Measurements from ENCODE around the gene RYR2. TPM values are rescaled to one million over a fixed set of nuclear protein-coding genes. Genes with fewer than 3 reads are reported as not detected.

Gene RYR2
- total and polyA plus RNA-seq, 7 donors: under 0.01 to 22.4 (median 6.1) TPM

- no peak overlapping the region for H3K4me3 ChIP-seq
- no peaks in the 10 kb centered on the region for H3K27me3 ChIP-seq
- no peaks in the 10 kb centered on the region for H3K9me3 ChIP-seq
- no peak overlapping the region for H3K27ac ChIP-seq
- DNase-seq: no peak
- H3K4me1 ChIP-seq: no peaks in the 10 kb centered on the region
- 84 to 93% methylated on average over 11 of the region's 11 CpGs for WGBS, 2 donors
- intact Hi-C loops (cut with DNase I): no loop called here
- peaks cover 0 to 14% (median 2%) of the 10 kb centered on the region in 4 donors for H3K36me3 ChIP-seq
- TF ChIP-seq POLR2A (IDR thresholded peaks at IDR 0.05) (no peak), CTCF (IDR thresholded peaks at IDR 0.05) (no peak), EP300 (IDR thresholded peaks at IDR 0.05) (no peak), POLR2AphosphoS5 (IDR thresholded peaks at IDR 0.05) (no peak)
These were observed 744.2 kb downstream of the RYR2 start for GRCh38 chr1:237786066-237786719.

DNA sequence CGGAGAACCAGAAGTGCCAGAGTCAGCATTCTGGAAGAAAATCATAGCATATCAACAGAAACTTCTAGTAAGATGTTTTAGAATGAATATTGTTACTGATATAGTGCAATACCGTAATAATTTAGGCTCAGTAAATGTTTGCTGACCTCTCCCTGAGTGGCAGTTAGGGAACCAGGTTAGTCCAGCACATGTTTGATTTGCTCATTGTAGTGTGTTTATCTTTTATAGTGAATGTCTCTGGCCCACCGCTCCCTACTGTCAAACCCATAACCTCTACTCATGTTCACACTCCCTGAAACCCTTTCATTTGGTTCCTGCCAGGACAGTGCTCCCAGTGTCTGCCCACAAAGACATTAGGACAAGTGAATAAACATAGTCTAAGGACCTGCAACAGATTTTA is 746.1 kb downstream of the RYR2 start:
- no peak for DNase-seq
- no peaks in the 10 kb centered on the region for H3K27me3 ChIP-seq
- no peaks in the 10 kb centered on the region for H3K9me3 ChIP-seq
- TF ChIP-seq POLR2AphosphoS5 (IDR thresholded peaks at IDR 0.05): no peak
- TF ChIP-seq CTCF (IDR thresholded peaks at IDR 0.05): no peak
- TF ChIP-seq POLR2A (IDR thresholded peaks at IDR 0.05): no peak
- TF ChIP-seq EP300 (IDR thresholded peaks at IDR 0.05): no peak
- H3K4me3 ChIP-seq: no peak overlapping the region
- no peaks in the 10 kb centered on the region for H3K4me1 ChIP-seq
- no peak overlapping the region for H3K27ac ChIP-seq
- 18 to 48% methylated on average over 3 of the region's 3 CpGs for WGBS, 2 donors
- intact Hi-C loops (cut with DNase I): no loop called here
- H3K36me3 ChIP-seq: peaks cover 0 to 14% (median 2%) of the 10 kb centered on the region in 4 donors

DNA sequence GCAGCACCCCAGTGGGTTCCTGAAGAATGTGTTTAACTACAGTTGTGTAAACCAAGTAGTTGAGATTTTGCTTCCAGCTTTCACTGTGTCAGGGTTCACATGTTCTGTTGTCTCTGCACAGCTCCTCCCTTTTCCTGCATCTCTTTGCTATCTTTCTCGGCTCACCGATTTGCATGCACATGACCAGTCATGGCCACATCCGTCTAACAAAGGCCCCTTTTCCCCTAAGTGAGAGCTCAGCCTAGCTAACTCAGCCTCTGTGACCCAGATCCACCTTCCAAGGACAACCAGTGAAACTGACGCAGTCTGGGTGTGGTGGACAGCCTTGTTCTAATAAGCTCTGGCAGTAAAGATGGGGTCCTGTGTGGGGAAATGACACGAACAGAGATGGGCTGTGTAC is 747.6 kb downstream of the RYR2 start:
- H3K27me3 ChIP-seq: no peaks in the 10 kb centered on the region
- peaks cover 0 to 14% (median 2%) of the 10 kb centered on the region in 4 donors for H3K36me3 ChIP-seq
- H3K4me1 ChIP-seq: no peaks in the 10 kb centered on the region
- no peak overlapping the region for H3K4me3 ChIP-seq
- no peak overlapping the region for H3K27ac ChIP-seq
- WGBS, 2 donors: 24 to 77% methylated on average over 5 of the region's 5 CpGs
- no peak for DNase-seq
- TF ChIP-seq POLR2A (IDR thresholded peaks at IDR 0.05) (no peak), EP300 (IDR thresholded peaks at IDR 0.05) (no peak), CTCF (IDR thresholded peaks at IDR 0.05) (no peak), POLR2AphosphoS5 (IDR thresholded peaks at IDR 0.05) (no peak)
- no peaks in the 10 kb centered on the region for H3K9me3 ChIP-seq
- intact Hi-C loops (cut with DNase I): no loop called here

- Histone ChIP-seq H3K36me3 (peaks cover 0 to 14% (median 0%) of the 10 kb centered on the region in 4 donors), H3K4me3 (no peak overlapping the region), H3K9me3 (no peaks in the 10 kb centered on the region), H3K27ac (no peak overlapping the region), H3K27me3 (no peaks in the 10 kb centered on the region), H3K4me1 (no peaks in the 10 kb centered on the region)
- TF ChIP-seq CTCF (IDR thresholded peaks at IDR 0.05) (no peak), POLR2AphosphoS5 (IDR thresholded peaks at IDR 0.05) (no peak), POLR2A (IDR thresholded peaks at IDR 0.05) (no peak), EP300 (IDR thresholded peaks at IDR 0.05) (no peak)
- 51 to 75% methylated on average over 2 of the region's 2 CpGs for WGBS, 2 donors
- DNase-seq: no peak
- intact Hi-C loops (cut with DNase I): no loop called here
These were observed 749.6 kb downstream of the RYR2 start for GRCh38 chr1:237791592-237791991.

DNA sequence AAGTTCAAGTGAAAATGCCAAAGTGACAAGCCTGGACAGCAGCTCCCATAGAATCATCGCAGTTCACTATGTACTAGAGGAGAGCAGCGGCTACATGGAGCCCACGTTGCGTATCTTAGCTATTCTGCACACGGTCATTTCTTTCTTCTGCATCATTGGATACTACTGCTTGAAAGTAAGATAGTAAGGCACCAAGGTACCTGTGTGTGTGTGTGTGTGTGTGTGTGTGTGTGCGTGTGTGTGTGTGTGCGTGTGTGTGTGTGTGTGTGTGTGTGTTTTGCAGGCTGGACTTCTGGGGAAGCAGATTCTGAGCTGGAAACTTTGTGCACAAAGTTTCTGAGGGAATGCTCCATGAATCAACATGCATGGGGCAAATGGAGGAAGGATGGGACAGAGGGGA is 750.2 kb downstream of the RYR2 start:
- WGBS, 2 donors: 70 to 75% methylated on average over 7 of the region's 7 CpGs
- no peak for TF ChIP-seq EP300 (IDR thresholded peaks at IDR 0.05)
- no peak for TF ChIP-seq POLR2A (IDR thresholded peaks at IDR 0.05)
- TF ChIP-seq POLR2AphosphoS5 (IDR thresholded peaks at IDR 0.05): no peak
- no peak for TF ChIP-seq CTCF (IDR thresholded peaks at IDR 0.05)
- intact Hi-C loops (cut with DNase I): no loop called here

More for the DNA sequence above, 750.2 kb downstream of the RYR2 start:
- H3K4me1 ChIP-seq: no peaks in the 10 kb centered on the region
- H3K36me3 ChIP-seq: peaks cover 0 to 14% (median 0%) of the 10 kb centered on the region in 4 donors
- no peak overlapping the region for H3K4me3 ChIP-seq
- no peak overlapping the region for H3K27ac ChIP-seq
- DNase-seq: no peak
- H3K9me3 ChIP-seq: no peaks in the 10 kb centered on the region
- no peaks in the 10 kb centered on the region for H3K27me3 ChIP-seq
